NT2/D1 (cell line): ENCODE results near the gene CCR2.

Source experiments
- YY1 ChIP-seq: IDR thresholded peaks from 2 replicates; pipeline ENCODE4 v1.6.1; 2011; ENCODE audit not compliant: insufficient read length, insufficient read depth
- ZNF274 ChIP-seq: IDR thresholded peaks from 2 replicates; pipeline ENCODE4 v1.6.1; 2011; ENCODE audit warnings: mild to moderate bottlenecking, low read depth, low read length

GRCh38 chr3:46334741-46335478 lies 19.0 kb upstream of the CCR2 start:
- no peak for TF ChIP-seq ZNF274
- no peak for TF ChIP-seq YY1
